Fibroblast of villous mesenchyme (primary cell): ENCODE measurements around the gene CATSPERB. TPM values are rescaled to one million over a fixed set of nuclear protein-coding genes. Genes with fewer than 3 reads are reported as not detected.
"Not testable (repeated sequence)": the region's sequence is repeated elsewhere in the genome, so short reads cannot be mapped to it uniquely, and the experiment has no call there.

Source experiments
- DNase-seq: peaks from one replicate; pipeline ENCODE4 v3.0.0-alpha.2; 2010; ENCODE audit warnings: low read depth
- H3K4me3 ChIP-seq: 2 replicates; pipeline ENCODE4 v1.5.1; 2011; ENCODE audit warnings: low read depth, mild to moderate bottlenecking, low read length
- total RNA-seq: library from RNA; depleted of rRNA; stranded (reverse); fragments of >200 nt; gene quantifications from 2 replicates; pipeline ENCODE4 v1.2.3, GENCODE V29; 2012
- TF ChIP-seq, protein P1 (sequence below): IDR thresholded peaks from 2 replicates; pipeline ENCODE4 v1.5.1; 2012; ENCODE audit warnings: low read depth, mild to moderate bottlenecking, low read length; ENCODE audit not compliant: insufficient read depth

Gene CATSPERB
- total RNA-seq, 1 donor = under 0.01 TPM

DNA sequence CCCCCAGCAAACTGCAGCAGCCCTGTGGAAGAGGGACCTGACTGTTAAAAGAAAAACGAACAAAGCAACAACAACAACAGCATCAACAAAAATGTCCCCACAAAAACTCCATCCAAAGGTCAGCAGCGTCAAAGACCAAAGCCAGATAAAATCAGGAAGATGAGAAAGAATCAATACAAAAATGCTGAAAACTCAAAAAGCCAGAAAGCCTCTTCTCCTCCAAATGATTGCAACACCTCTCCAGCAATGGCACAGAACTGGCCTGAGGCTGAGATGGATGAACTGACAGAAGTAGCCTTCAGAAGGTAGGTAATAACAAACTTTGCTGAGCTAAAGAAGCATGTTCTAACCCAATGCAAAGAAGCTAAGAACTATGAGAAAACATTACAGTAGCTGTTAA lies 176.4 kb downstream of the CATSPERB start:
- no peak for DNase-seq
- no peak overlapping the region for H3K4me3 ChIP-seq
- TF ChIP-seq, protein P1, sequence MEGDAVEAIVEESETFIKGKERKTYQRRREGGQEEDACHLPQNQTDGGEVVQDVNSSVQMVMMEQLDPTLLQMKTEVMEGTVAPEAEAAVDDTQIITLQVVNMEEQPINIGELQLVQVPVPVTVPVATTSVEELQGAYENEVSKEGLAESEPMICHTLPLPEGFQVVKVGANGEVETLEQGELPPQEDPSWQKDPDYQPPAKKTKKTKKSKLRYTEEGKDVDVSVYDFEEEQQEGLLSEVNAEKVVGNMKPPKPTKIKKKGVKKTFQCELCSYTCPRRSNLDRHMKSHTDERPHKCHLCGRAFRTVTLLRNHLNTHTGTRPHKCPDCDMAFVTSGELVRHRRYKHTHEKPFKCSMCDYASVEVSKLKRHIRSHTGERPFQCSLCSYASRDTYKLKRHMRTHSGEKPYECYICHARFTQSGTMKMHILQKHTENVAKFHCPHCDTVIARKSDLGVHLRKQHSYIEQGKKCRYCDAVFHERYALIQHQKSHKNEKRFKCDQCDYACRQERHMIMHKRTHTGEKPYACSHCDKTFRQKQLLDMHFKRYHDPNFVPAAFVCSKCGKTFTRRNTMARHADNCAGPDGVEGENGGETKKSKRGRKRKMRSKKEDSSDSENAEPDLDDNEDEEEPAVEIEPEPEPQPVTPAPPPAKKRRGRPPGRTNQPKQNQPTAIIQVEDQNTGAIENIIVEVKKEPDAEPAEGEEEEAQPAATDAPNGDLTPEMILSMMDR = no peak

GRCh38 chr14:91554535-91555332 lies 177.2 kb downstream of the CATSPERB start:
- TF ChIP-seq, protein P1 = no peak
- no peak overlapping the region for H3K4me3 ChIP-seq
- no peak for DNase-seq

DNA sequence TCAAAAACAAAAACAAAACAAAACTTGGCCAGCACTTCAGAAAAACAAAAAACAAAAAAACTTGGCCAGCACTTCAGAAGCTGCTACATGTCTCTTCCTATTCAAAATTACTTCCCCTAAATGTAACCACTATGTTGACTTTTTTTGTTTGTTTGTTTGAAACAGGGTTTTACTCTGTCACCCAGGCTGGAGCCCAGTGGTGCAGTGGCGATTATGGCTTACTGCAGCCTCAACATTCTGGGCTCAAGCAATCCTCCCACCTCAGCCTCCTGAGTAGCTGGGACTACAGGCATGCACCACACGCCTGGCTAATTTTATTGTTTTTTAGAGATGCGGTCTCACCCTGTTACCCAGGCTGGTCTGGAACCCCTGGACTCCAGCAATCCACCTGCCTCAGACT lies 183.8 kb downstream of the CATSPERB start:
- no peak overlapping the region for H3K4me3 ChIP-seq
- no peak for DNase-seq
- TF ChIP-seq, protein P1 = no peak

- TF ChIP-seq, protein P1 = no peak
- H3K4me3 ChIP-seq = no peak overlapping the region
- DNase-seq = no peak
Observed at GRCh38 chr14:91545946-91546716, 185.8 kb downstream of the CATSPERB start.

GRCh38 chr14:91545204-91545603 lies 186.7 kb downstream of the CATSPERB start:
- TF ChIP-seq, protein P1 = no peak
- DNase-seq = no peak
- no peak overlapping the region for H3K4me3 ChIP-seq

- no peak overlapping the region for H3K4me3 ChIP-seq
- no peak for DNase-seq
- TF ChIP-seq, protein P1 = no peak
Observed at GRCh38 chr14:91536327-91536726, 195.6 kb downstream of the CATSPERB start.

DNA sequence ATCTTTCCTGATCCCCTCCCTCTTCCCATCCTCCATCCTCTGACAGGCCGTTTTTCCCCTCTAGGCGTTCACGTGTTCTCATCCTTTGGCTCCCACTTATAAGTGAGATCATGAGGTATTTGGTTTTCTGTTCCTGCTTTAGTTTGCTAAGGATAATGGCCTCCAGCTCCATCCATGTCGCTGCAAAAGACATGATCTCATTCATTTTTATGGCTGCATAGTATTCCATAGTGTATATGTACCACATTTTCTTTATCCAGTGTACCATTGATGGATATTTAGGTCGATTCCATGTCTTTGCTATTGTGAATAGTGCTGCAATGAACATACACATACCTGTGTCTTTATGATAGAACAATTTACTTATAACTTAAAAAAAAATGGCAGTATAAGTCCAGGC lies 197.8 kb downstream of the CATSPERB start:
- not testable (repeated sequence) for DNase-seq, H3K4me3 ChIP-seq
